H1 (cell line): ENCODE measurements around the gene WDFY1. TPM values are rescaled to one million over a fixed set of nuclear protein-coding genes. Genes with fewer than 3 reads are reported as not detected.

ENCODE experiments used
- CTCF ChIA-PET: fragments of 300-600 bp; sonication (Branson Sonifier 250); formaldehyde crosslinking; loops from one replicate; lab custom pipeline; 2021; ENCODE audit not compliant: partially characterized antibody; lab: Charles Lee
- POLR2A ChIA-PET: fragments of 300-600 bp; sonication (Branson Sonifier 250); formaldehyde crosslinking; loops from one replicate; lab custom pipeline; 2021; ENCODE audit warnings: inconsistent platforms; ENCODE audit not compliant: partially characterized antibody; lab: Charles Lee
- DNase-seq, 2 experiments: peaks; one replicate each; pipeline versions ENCODE4 v3.0.0 to v3.0.0-alpha.2; 2010 to 2022; ENCODE audit warnings: low spot score in 2 of 2, low read depth in 1 of 2, mixed read lengths in 1 of 2
- FAIRE-seq: peaks from 2 replicates; lab custom pipeline; 2011; peaks lifted over from hg19 to GRCh38; lab: Jason Lieb, UNC
- H2AFZ ChIP-seq: 2 replicates; pipeline ENCODE4 v1.8.1; 2012; ENCODE audit warnings: low read length, inconsistent platforms
- H2AK5ac ChIP-seq: 2 replicates; pipeline ENCODE4 v1.6.1; 2013; ENCODE audit warnings: low read depth, low read length
- H2BK120ac ChIP-seq: replicated peaks from 2 replicates; pipeline ENCODE3; 2013; ENCODE audit warnings: low read depth, low read length, inconsistent platforms
- H2BK12ac ChIP-seq: 2 replicates; pipeline ENCODE4 v1.6.1; 2013; ENCODE audit warnings: low read depth, low read length
- H2BK15ac ChIP-seq: 2 replicates; pipeline ENCODE4 v1.6.1; 2013; ENCODE audit warnings: low read length
- H2BK20ac ChIP-seq: 2 replicates; pipeline ENCODE4 v1.6.1; 2013; ENCODE audit warnings: low read length
- H2BK5ac ChIP-seq: 2 replicates; pipeline ENCODE4 v1.6.1; 2013; ENCODE audit warnings: low read depth, low read length
- H3K14ac ChIP-seq: 2 replicates; pipeline ENCODE4 v1.6.1; 2013; ENCODE audit warnings: inconsistent platforms; ENCODE audit not compliant: insufficient read length
- H3K18ac ChIP-seq: 2 replicates; pipeline ENCODE4 v1.6.1; 2013; ENCODE audit warnings: low read length; ENCODE audit errors: extremely low read depth
- H3K23ac ChIP-seq: 2 replicates; pipeline ENCODE4 v1.6.1; 2013; ENCODE audit warnings: inconsistent platforms; ENCODE audit not compliant: insufficient read length
- H3K23me2 ChIP-seq: 2 replicates; pipeline ENCODE4 v1.6.1; 2013; ENCODE audit warnings: low read depth, low read length
- H3K27ac ChIP-seq: 2 replicates; pipeline ENCODE4 v1.6.1; 2011; ENCODE audit warnings: low read depth, low read length, inconsistent platforms
- H3K27me3 ChIP-seq, 4 experiments: replicated peaks in 1 of 4; 1 replicate in 1 of 4; 2 replicates in 3 of 4; pipeline versions ENCODE4 v1.6.1 to v1.8.1; 2011 to 2013; ENCODE audit warnings: low read length in 3 of 4, mild to moderate bottlenecking in 3 of 4, inconsistent platforms in 2 of 4, mixed read lengths in 2 of 4, moderate library complexity in 1 of 4; ENCODE audit not compliant: control insufficient read depth in 3 of 4, insufficient read depth in 3 of 4; ENCODE audit errors: extremely low read depth in 1 of 4
- H3K36me3 ChIP-seq, 4 experiments: 2 replicates each; pipeline versions ENCODE4 v1.6.1 to v1.8.1; 2011 to 2013; ENCODE audit warnings: mild to moderate bottlenecking in 4 of 4, low read length in 3 of 4, moderate library complexity in 2 of 4, control low read depth in 1 of 4, inconsistent platforms in 1 of 4; ENCODE audit not compliant: insufficient read depth in 4 of 4, control insufficient read depth in 2 of 4
- H3K4ac ChIP-seq: replicated peaks from 2 replicates; pipeline ENCODE3; 2013; ENCODE audit warnings: low read length, low read depth, mixed read lengths, inconsistent platforms; ENCODE audit not compliant: insufficient read length
- H3K4me1 ChIP-seq, 4 experiments: replicated peaks in 1 of 4; 1 replicate in 1 of 4; 2 replicates in 3 of 4; pipeline versions ENCODE4 v1.6.1 to v1.8.1; 2011 to 2013; ENCODE audit warnings: low read length in 3 of 4, inconsistent platforms in 2 of 4, mixed read lengths in 1 of 4; ENCODE audit not compliant: insufficient read depth in 4 of 4, control insufficient read depth in 3 of 4
- H3K4me2 ChIP-seq, 2 experiments: 2 replicates each; pipeline versions ENCODE4 v1.6.1 to v1.8.1; 2011 to 2013; ENCODE audit warnings: low read depth in 2 of 2, low read length in 2 of 2, control low read depth in 1 of 2, inconsistent platforms in 1 of 2, mild to moderate bottlenecking in 1 of 2; ENCODE audit not compliant: insufficient read depth in 1 of 2
- H3K4me3 ChIP-seq, 4 experiments: fragments of 200-600, 300-600 bp in 1 of 4; sonication (generic), shearing (Covaris generic), sonication (Bioruptor Twin) in 1 of 4; 2 replicates each; pipeline versions ENCODE4 v1.5.1 to v1.8.1; 2011 to 2016; ENCODE audit warnings: low read length in 4 of 4, low read depth in 3 of 4, control low read depth in 2 of 4, inconsistent platforms in 2 of 4, mild to moderate bottlenecking in 2 of 4, mixed read lengths in 1 of 4, moderate library complexity in 1 of 4; ENCODE audit not compliant: insufficient read depth in 2 of 4; ENCODE audit errors: extremely low read depth in 1 of 4
- H3K56ac ChIP-seq: replicated peaks from 2 replicates; pipeline ENCODE3; 2013; ENCODE audit warnings: low read depth, mild to moderate bottlenecking, mixed read lengths, low read length, inconsistent platforms; ENCODE audit not compliant: insufficient read length
- H3K79me1 ChIP-seq: 2 replicates; pipeline ENCODE4 v1.6.1; 2013; ENCODE audit warnings: low read depth, low read length, control low read depth
- H3K79me2 ChIP-seq, 2 experiments: 2 replicates each; pipeline versions ENCODE4 v1.6.1 to v1.8.1; 2012 to 2013; ENCODE audit warnings: low read length in 2 of 2, mild to moderate bottlenecking in 2 of 2, inconsistent platforms in 1 of 2; ENCODE audit not compliant: insufficient read depth in 2 of 2, control insufficient read depth in 1 of 2
- H3K9ac ChIP-seq, 4 experiments: replicated peaks in 1 of 4; 1 replicate in 1 of 4; 2 replicates in 3 of 4; pipeline versions ENCODE4 v1.6.1 to v1.8.1; 2011 to 2013; ENCODE audit warnings: low read depth in 3 of 4, low read length in 3 of 4, control low read depth in 2 of 4, mild to moderate bottlenecking in 2 of 4, moderate library complexity in 2 of 4, inconsistent platforms in 1 of 4; ENCODE audit errors: extremely low read depth in 1 of 4
- H3K9me3 ChIP-seq, 2 experiments: 2 replicates each; pipeline versions ENCODE4 v1.6.1 to v1.8.1; 2012 to 2013; ENCODE audit warnings: mild to moderate bottlenecking in 2 of 2, moderate library complexity in 2 of 2, control low read depth in 1 of 2, inconsistent platforms in 1 of 2, low read depth in 1 of 2, low read length in 1 of 2, mixed read lengths in 1 of 2; ENCODE audit not compliant: insufficient read depth in 2 of 2
- H4K20me1 ChIP-seq, 2 experiments: replicated peaks in 1 of 2; 2 replicates each; pipeline versions ENCODE3 to v1.8.1; 2011 to 2013; ENCODE audit warnings: inconsistent platforms in 2 of 2, low read length in 2 of 2, mild to moderate bottlenecking in 1 of 2; ENCODE audit not compliant: insufficient read depth in 2 of 2, control insufficient read depth in 1 of 2
- H4K5ac ChIP-seq: 2 replicates; pipeline ENCODE4 v1.6.1; 2013; ENCODE audit warnings: low read length, low read depth, mixed read lengths, inconsistent platforms; ENCODE audit not compliant: insufficient read length
- H4K8ac ChIP-seq: 2 replicates; pipeline ENCODE4 v1.8.0; 2013; ENCODE audit warnings: mild to moderate bottlenecking, moderate library complexity, low read length, inconsistent platforms; ENCODE audit not compliant: insufficient read depth; ENCODE audit errors: extremely low read depth
- H4K91ac ChIP-seq: replicated peaks from 2 replicates; pipeline ENCODE3; 2013; ENCODE audit warnings: low read length, mixed read lengths, inconsistent platforms; ENCODE audit not compliant: insufficient read length
- BACH1 ChIP-seq: IDR thresholded peaks from 2 replicates; pipeline ENCODE4 v1.6.1; 2012; ENCODE audit warnings: low read length, improper control_type of control experiment
- CREB1 ChIP-seq: IDR thresholded peaks from 2 replicates; pipeline ENCODE4 v1.6.1; 2012; ENCODE audit warnings: inconsistent platforms
- CTBP2 ChIP-seq: IDR thresholded peaks from 2 replicates; pipeline ENCODE4 v1.7.0; 2011; ENCODE audit warnings: borderline replicate concordance, mild to moderate bottlenecking, moderate library complexity, mixed read lengths, low read length; ENCODE audit not compliant: insufficient read depth, insufficient read length
- KDM1A ChIP-seq: fragments of 200-600, 300-600 bp; sonication (generic); IDR thresholded peaks from 2 replicates; pipeline ENCODE4 v1.7.1; 2016; ENCODE audit warnings: mild to moderate bottlenecking, low read length, borderline replicate concordance
- MAFK ChIP-seq: IDR thresholded peaks from 2 replicates; pipeline ENCODE4 v1.6.1; 2012; ENCODE audit warnings: low read depth, mild to moderate bottlenecking, improper control_type of control experiment, low read length
- RFX5 ChIP-seq: IDR thresholded peaks from 2 replicates; pipeline ENCODE4 v1.6.1; 2011; ENCODE audit warnings: low read depth, low read length, improper control_type of control experiment, borderline replicate concordance
- RXRA ChIP-seq: IDR thresholded peaks from 2 replicates; pipeline ENCODE4 v1.6.1; 2011; ENCODE audit warnings: low read depth, mild to moderate bottlenecking, low read length, moderate library complexity; ENCODE audit not compliant: insufficient read depth
- SIRT6 ChIP-seq: IDR thresholded peaks from one replicate; pipeline ENCODE4 v1.7.1; 2012; ENCODE audit warnings: low read length, inconsistent platforms
- SP4 ChIP-seq: IDR thresholded peaks from 2 replicates; pipeline ENCODE4 v1.6.1; 2012; ENCODE audit warnings: low read length, inconsistent platforms
- SRF ChIP-seq: IDR thresholded peaks from 2 replicates; pipeline ENCODE4 v1.6.1; 2011; ENCODE audit warnings: mild to moderate bottlenecking, low read depth, low read length, moderate library complexity
- ZNF274 ChIP-seq: IDR thresholded peaks from 2 replicates; pipeline ENCODE4 v1.7.0; 2012; ENCODE audit warnings: low read length, borderline replicate concordance; ENCODE audit errors: extremely low read depth
- WGBS, 2 experiments: shearing (Covaris generic) in 1 of 2; methylation state at CpG; one replicate each; pipeline versions ENCODE4 v1.1.6 to v1.1.7; 2013 to 2015; ENCODE audit warnings: low lambda C conversion rate in 2 of 2, mixed read lengths in 2 of 2, inconsistent platforms in 1 of 2, low coverage in 1 of 2, missing lambda C conversion rate in 1 of 2; ENCODE audit not compliant: insufficient replicate concordance in 2 of 2, insufficient coverage in 1 of 2, insufficient read length in 1 of 2; ENCODE audit errors: extremely low coverage in 1 of 2, missing lambda C conversion rate in 1 of 2; 5-methylcytosine and 5-hydroxymethylcytosine counted together
- polyA plus RNA-seq, 7 experiments: library from polyadenylated mRNA; depleted of rRNA in 3 of 7; stranded (reverse) in 5 of 7; unstranded in 2 of 7; fragments of >200 nt in 5 of 7; fragments of 200-250 nt in 2 of 7; gene quantifications; 1 replicate in 5 of 7; 2 replicates in 1 of 7; 4 replicates in 1 of 7; pipeline versions ENCODE4 v1.2.1 to v1.2.3, GENCODE V29; 2011 to 2013; ENCODE audit warnings: missing spikeins in 2 of 7, mixed read lengths in 2 of 7
- total RNA-seq: library from RNA; stranded (reverse); fragmentation: NEBNext Ultra II Directional; extraction: Animal tissue kit (Norgen Biotek cat#: 25700); gene quantifications from 2 replicates; pipeline ENCODE4 v1.2.1, GENCODE V29; 2021
- TF ChIP-seq, protein P1 (sequence below): IDR thresholded peaks from 2 replicates; pipeline ENCODE4 v1.6.1; 2011; ENCODE audit warnings: low read length, improper control_type of control experiment

Gene WDFY1
- total and polyA plus RNA-seq, 2 of the 8 experiments (the other 6 are each of a cell fraction or from before 2014, with no cell fraction given): 68.4 to 94.7 TPM

GRCh38 chr2:223969315-223969714 lies 24.2 kb upstream of the WDFY1 start:
- H3K18ac ChIP-seq: no peak overlapping the region
- H2BK120ac ChIP-seq: no peak overlapping the region
- no peak overlapping the region for H3K9ac ChIP-seq
- no peak overlapping the region for H4K5ac ChIP-seq
- no peaks in the 10 kb centered on the region for H3K79me1 ChIP-seq
- H3K14ac ChIP-seq: no peak overlapping the region
- FAIRE-seq (no peak), DNase-seq (no peak)
- no peaks in the 10 kb centered on the region for H3K27me3 ChIP-seq
- peaks cover 0 to 10% of the 10 kb centered on the region in 2 experiments; a peak in 2 of 4 replicates for H3K79me2 ChIP-seq
- H2BK20ac ChIP-seq: no peak overlapping the region
- no peak overlapping the region for H2BK5ac ChIP-seq
- peaks cover 0 to 36% (median 9%) of the 10 kb centered on the region in 4 experiments; a peak in 6 of 8 replicates for H3K36me3 ChIP-seq
- ChIA-PET CTCF (interaction anchor here (0.8 to 18.2 kb wide), 30 partner anchors 8 to 1018 kb away, joined by 3 to 282 read pairs (median 6); partner anchors contain the start of gene MRPL44), POLR2A (interaction anchor here (1.6 to 2.0 kb wide), 2 partner anchors 8 to 12 kb away, joined by 9 to 18 read pairs; partner anchors contain the start of gene MRPL44)
- no peak overlapping the region for H4K91ac ChIP-seq
- no peak overlapping the region for H3K4me3 ChIP-seq
- H4K20me1 ChIP-seq: no peaks in the 10 kb centered on the region
- H2BK15ac ChIP-seq: no peak overlapping the region
- no peak overlapping the region for H2AFZ ChIP-seq
- H3K23me2 ChIP-seq: no peaks in the 10 kb centered on the region
- no peak overlapping the region for H3K56ac ChIP-seq
- H2AK5ac ChIP-seq: no peak overlapping the region
- no peak overlapping the region for H3K27ac ChIP-seq
- no peak for TF ChIP-seq BACH1
- no peak for TF ChIP-seq RFX5
- TF ChIP-seq MAFK: no peak
- TF ChIP-seq SP4: no peak
- no peak for TF ChIP-seq SRF
- TF ChIP-seq, protein P1, sequence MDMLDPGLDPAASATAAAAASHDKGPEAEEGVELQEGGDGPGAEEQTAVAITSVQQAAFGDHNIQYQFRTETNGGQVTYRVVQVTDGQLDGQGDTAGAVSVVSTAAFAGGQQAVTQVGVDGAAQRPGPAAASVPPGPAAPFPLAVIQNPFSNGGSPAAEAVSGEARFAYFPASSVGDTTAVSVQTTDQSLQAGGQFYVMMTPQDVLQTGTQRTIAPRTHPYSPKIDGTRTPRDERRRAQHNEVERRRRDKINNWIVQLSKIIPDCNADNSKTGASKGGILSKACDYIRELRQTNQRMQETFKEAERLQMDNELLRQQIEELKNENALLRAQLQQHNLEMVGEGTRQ: no peak
- TF ChIP-seq CREB1: no peak
- no peak for TF ChIP-seq RXRA
- TF ChIP-seq ZNF274: no peak
- TF ChIP-seq CTBP2: no peak
- TF ChIP-seq KDM1A: no peak
- TF ChIP-seq SIRT6: no peak
- H3K4me2 ChIP-seq: no peak overlapping the region
- WGBS, 2 experiments: no CpG with 5 or more reads among the region's 3 CpGs
- H3K4ac ChIP-seq: no peak overlapping the region
- no peak overlapping the region for H4K8ac ChIP-seq
- no peak overlapping the region for H3K23ac ChIP-seq
- no peaks in the 10 kb centered on the region for H3K4me1 ChIP-seq
- no peaks in the 10 kb centered on the region for H3K9me3 ChIP-seq
- H2BK12ac ChIP-seq: no peak overlapping the region
